Mucosa of descending colon (tissue), 3 donors: ENCODE results near the gene C6orf118. TPM values are rescaled to one million over a fixed set of nuclear protein-coding genes. Genes with fewer than 3 reads are reported as not detected.

ENCODE experiments used
- ATAC-seq: fragments of 200-7000 bp; cut with Tn5 transposase; one replicate; pipeline ENCODE4 v1.9.1; 2020; ENCODE audit warnings: mild to moderate bottlenecking, moderate library complexity
- DNase-seq, 3 donors: peaks; one replicate each; pipeline ENCODE4 v3.0.0-alpha.2; 2020
- H3K36me3 ChIP-seq: fragments of 200-600 bp; one replicate; pipeline ENCODE4 v1.8.0; 2021; ENCODE audit warnings: low read depth, mild to moderate bottlenecking
- H3K4me1 ChIP-seq: fragments of 200-600 bp; one replicate; pipeline ENCODE4 v1.8.0; 2021; ENCODE audit warnings: low read depth, mild to moderate bottlenecking
- H3K4me3 ChIP-seq: fragments of 200-600 bp; one replicate; pipeline ENCODE4 v1.8.0; 2021; ENCODE audit warnings: mild to moderate bottlenecking
- H3K9me3 ChIP-seq: fragments of 200-600 bp; one replicate; pipeline ENCODE4 v1.8.0; 2021; ENCODE audit warnings: mild to moderate bottlenecking
- intact Hi-C, 2 donors: fragments of 100-400 bp; cut with DNase I in 1 of 2; cut with micrococcal nuclease in 1 of 2; formaldehyde crosslinking; loops; one replicate each; pipeline versions ENCODE4 v1.11.0 to v1.11.1; 2022; cut with DNase I, micrococcal nuclease
- total RNA-seq, 3 donors: library from RNA; stranded (reverse); fragmentation: NEBNext Ultra II Directional in 2 of 3; extraction: Animal tissue kit (Norgen Biotek cat#: 25700) in 2 of 3; gene quantifications; one replicate each; pipeline versions ENCODE4 v1.2.1 to v1.2.4, GENCODE V29; 2021 to 2023
- TF ChIP-seq, protein P1 (sequence below): fragments of 200-600 bp; IDR thresholded peaks from one replicate; pipeline ENCODE4 v1.8.0; 2022; ENCODE audit warnings: antibody characterized with exemption, mild to moderate bottlenecking
- donor health status: DM: no; HTN: no; CAD: no; lungs with moderate emphysema.
- donor health status: DM: no; HTN: no; CAD: no.
- donor health status: DM: no; HTN: yes; CAD: no.

The C6orf118 gene
- total RNA-seq, 3 donors from 2014 or later: 0.32 TPM; not detected in 2

DNA sequence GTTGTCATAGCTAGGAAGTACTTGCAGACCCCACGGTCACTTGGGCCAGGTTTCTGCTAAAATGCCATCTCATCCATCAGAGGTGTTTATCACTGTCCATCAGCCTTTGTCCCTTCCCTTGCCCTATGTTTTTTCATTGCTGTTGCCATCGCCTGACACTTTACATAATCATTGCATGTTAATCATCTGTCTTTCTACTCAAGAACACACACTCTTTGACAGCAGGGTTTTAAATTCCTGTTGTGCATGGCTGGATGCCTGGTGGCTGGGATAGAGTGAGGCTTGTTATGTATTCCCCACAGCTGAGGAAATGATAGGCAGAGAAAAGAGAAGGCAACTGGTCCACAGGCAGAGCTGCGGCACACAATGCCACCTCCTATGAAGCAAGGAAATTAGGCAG lies 11.7 kb upstream of the C6orf118 start:
- TF ChIP-seq, protein P1, sequence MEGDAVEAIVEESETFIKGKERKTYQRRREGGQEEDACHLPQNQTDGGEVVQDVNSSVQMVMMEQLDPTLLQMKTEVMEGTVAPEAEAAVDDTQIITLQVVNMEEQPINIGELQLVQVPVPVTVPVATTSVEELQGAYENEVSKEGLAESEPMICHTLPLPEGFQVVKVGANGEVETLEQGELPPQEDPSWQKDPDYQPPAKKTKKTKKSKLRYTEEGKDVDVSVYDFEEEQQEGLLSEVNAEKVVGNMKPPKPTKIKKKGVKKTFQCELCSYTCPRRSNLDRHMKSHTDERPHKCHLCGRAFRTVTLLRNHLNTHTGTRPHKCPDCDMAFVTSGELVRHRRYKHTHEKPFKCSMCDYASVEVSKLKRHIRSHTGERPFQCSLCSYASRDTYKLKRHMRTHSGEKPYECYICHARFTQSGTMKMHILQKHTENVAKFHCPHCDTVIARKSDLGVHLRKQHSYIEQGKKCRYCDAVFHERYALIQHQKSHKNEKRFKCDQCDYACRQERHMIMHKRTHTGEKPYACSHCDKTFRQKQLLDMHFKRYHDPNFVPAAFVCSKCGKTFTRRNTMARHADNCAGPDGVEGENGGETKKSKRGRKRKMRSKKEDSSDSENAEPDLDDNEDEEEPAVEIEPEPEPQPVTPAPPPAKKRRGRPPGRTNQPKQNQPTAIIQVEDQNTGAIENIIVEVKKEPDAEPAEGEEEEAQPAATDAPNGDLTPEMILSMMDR: no peak
- H3K4me3 ChIP-seq: no peak overlapping the region
- H3K36me3 ChIP-seq: no peaks in the 10 kb centered on the region
- ATAC-seq: no peak
- intact Hi-C loops: no loop called here
- peaks cover 63% of the 10 kb centered on the region for H3K9me3 ChIP-seq
- no peaks in the 10 kb centered on the region for H3K4me1 ChIP-seq
- DNase-seq: no peak

GRCh38 chr6:165317723-165318122 lies 8.3 kb upstream of the C6orf118 start:
- H3K36me3 ChIP-seq: no peaks in the 10 kb centered on the region
- H3K4me3 ChIP-seq: no peak overlapping the region
- H3K9me3 ChIP-seq: peaks cover 44% of the 10 kb centered on the region
- intact Hi-C loops: no loop called here
- no peaks in the 10 kb centered on the region for H3K4me1 ChIP-seq
- TF ChIP-seq, protein P1: no peak
- ATAC-seq (no peak), DNase-seq (no peak)

DNA sequence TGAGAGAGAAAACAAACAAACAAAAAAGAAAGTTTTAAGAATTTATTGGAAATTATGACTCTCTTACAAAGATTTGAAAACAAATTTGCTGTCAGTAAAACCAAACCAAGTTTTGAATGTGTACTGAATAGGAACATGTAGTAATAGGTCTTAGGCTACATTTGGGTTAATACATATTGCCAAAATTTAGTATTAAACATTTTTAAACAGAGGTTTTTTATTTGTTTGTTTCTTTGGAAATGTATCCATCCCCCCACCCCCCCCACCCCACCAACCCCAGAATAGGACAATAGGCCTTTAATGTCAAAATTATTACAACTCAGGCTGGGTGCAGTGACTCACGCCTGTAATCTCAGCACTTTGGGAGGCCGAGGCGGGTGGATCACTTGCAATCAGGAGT lies 2.5 kb downstream of the C6orf118 start:
- H3K36me3 ChIP-seq: no peaks in the 10 kb centered on the region
- no peak overlapping the region for H3K4me3 ChIP-seq
- DNase-seq (no peak), ATAC-seq (no peak)
- intact Hi-C loops: no loop called here
- no peaks in the 10 kb centered on the region for H3K4me1 ChIP-seq
- peaks cover 9% of the 10 kb centered on the region for H3K9me3 ChIP-seq
- TF ChIP-seq, protein P1: no peak

DNA sequence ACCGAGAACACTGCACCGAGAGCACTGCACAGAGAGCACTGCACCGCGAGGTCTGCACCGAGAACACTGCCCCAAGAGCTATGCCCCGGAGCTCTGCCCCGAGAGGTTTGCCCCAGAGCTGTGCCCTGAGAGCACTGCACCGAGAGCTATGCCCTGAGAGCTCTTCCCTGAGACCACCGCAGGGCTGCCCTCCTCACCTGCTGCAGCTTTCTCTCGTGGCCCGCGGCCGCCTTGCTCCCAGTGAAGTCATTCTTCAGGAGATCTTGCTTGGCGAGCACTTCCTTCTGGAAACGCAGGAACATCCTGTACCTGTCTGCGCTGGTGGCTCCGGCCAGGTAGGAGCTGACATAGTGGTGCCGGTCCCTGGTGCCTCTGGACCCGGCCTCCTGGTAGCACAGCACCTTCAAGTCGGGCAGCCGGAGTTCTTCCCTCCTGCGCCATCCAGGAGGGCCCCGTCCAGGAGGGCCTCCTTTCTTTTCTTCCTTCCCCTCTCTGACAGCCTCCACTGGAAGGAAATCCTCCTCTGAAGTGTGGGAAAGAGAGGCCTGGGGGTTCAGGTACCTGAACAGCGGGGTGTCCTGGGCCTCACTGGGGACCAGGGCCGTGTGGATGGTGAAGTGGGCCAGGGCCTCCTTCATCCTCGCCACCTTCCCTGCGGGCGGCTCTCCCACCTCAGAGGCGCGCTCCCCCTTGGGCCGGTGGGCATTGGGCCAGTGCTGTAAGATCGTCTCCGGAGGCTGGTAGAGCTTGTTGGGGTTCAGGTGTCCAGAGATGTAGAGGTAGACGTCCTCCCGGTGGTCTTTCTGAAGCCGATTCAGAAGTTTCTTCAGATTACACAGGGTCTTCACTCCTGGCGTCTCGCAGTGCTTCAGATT lies 7.8 kb downstream of the C6orf118 start:
- Histone ChIP-seq H3K4me3 (no peak overlapping the region), H3K9me3 (peaks cover 55% of the 10 kb centered on the region), H3K4me1 (no peaks in the 10 kb centered on the region), H3K36me3 (no peaks in the 10 kb centered on the region)
- intact Hi-C loops: no loop called here
- DNase-seq: no peak
- no peak for ATAC-seq
- TF ChIP-seq, protein P1: no peak

GRCh38 chr6:165300422-165300936 lies 8.9 kb downstream of the C6orf118 start:
- ATAC-seq (no peak), DNase-seq (no peak)
- TF ChIP-seq, protein P1: no peak
- Histone ChIP-seq H3K4me3 (no peak overlapping the region), H3K4me1 (no peaks in the 10 kb centered on the region), H3K9me3 (peaks cover 57% of the 10 kb centered on the region), H3K36me3 (no peaks in the 10 kb centered on the region)
- intact Hi-C loops: no loop called here
